ENCODE results near the gene ATP5F1D. TPM values are rescaled to one million over a fixed set of nuclear protein-coding genes. Genes with fewer than 3 reads are reported as not detected.

The ATP5F1D gene
- total RNA-seq, 6 donors from 2014 or later = 56.0 to 187 (median 113) TPM

DNA sequence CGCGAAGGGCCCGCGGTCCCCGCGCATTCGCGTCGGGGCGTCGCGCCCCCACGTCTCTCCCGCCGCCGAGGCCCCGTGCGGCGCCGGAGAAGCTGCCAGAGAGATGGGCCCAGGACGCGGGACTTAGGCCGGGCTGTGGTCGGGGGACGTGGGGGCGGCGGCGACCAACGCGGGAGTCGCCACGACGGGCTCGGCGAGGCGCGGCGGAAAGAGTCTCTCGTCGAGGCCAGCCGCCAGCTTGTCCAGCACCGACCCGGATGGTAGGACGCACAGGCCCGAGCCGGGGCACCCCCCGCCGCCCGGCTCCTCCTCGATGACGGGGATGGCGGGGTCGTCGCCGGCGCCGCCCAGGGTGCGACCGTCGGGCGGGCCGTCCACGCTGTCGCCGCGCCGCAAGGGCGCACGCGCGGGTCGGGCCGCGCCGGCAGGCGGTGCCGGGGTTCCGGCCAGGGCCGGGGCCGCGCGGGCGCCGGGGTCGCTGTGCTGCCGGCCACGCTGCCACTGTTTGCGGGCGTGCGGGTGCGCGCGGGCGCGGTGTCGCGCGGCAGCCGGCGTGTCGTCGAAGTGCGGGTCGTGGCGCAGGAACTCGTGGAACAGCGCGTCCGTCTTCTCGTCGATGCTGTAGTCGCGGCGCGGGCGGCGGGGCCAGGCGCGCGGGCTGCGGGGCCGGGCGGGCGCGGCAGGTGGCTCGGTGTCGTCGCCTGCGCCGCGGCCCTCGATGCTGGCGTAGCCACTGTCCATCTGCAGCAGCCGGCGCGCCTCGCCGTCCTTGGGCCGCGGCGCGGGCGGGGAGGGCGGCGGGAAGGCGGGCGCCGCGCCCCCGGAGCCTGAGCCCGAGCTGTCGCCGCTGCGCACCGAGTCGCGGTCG lies 12.3 kb upstream of the ATP5F1D start:
- TF ChIP-seq POLR2A (IDR thresholded peaks at IDR 0.05) (no peak), POLR2AphosphoS5 (IDR thresholded peaks at IDR 0.05) (no peak), EP300 (IDR thresholded peaks at IDR 0.05) (no peak)
- TF ChIP-seq, protein P1, sequence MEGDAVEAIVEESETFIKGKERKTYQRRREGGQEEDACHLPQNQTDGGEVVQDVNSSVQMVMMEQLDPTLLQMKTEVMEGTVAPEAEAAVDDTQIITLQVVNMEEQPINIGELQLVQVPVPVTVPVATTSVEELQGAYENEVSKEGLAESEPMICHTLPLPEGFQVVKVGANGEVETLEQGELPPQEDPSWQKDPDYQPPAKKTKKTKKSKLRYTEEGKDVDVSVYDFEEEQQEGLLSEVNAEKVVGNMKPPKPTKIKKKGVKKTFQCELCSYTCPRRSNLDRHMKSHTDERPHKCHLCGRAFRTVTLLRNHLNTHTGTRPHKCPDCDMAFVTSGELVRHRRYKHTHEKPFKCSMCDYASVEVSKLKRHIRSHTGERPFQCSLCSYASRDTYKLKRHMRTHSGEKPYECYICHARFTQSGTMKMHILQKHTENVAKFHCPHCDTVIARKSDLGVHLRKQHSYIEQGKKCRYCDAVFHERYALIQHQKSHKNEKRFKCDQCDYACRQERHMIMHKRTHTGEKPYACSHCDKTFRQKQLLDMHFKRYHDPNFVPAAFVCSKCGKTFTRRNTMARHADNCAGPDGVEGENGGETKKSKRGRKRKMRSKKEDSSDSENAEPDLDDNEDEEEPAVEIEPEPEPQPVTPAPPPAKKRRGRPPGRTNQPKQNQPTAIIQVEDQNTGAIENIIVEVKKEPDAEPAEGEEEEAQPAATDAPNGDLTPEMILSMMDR (IDR thresholded peaks at IDR 0.05) = no peak
- H3K4me1 ChIP-seq = peaks cover 16 to 32% (median 23%) of the 10 kb centered on the region in 4 donors
- ATAC-seq (ENCODE audit: low FRiP score in 2 of 2) (no peak), DNase-seq (peak in 1 of 2 donors; percentile 83)
- peaks cover 0 to 42% (median 33%) of the 10 kb centered on the region in 4 donors for H3K36me3 ChIP-seq
- no peaks in the 10 kb centered on the region for H3K27me3 ChIP-seq
- WGBS, 2 donors = 94 to 98% methylated on average over 136 to 143 of the region's 158 CpGs
- no peak overlapping the region for H3K4me3 ChIP-seq
- no peaks in the 10 kb centered on the region for H3K9me3 ChIP-seq
- H3K27ac ChIP-seq = no peak overlapping the region

DNA sequence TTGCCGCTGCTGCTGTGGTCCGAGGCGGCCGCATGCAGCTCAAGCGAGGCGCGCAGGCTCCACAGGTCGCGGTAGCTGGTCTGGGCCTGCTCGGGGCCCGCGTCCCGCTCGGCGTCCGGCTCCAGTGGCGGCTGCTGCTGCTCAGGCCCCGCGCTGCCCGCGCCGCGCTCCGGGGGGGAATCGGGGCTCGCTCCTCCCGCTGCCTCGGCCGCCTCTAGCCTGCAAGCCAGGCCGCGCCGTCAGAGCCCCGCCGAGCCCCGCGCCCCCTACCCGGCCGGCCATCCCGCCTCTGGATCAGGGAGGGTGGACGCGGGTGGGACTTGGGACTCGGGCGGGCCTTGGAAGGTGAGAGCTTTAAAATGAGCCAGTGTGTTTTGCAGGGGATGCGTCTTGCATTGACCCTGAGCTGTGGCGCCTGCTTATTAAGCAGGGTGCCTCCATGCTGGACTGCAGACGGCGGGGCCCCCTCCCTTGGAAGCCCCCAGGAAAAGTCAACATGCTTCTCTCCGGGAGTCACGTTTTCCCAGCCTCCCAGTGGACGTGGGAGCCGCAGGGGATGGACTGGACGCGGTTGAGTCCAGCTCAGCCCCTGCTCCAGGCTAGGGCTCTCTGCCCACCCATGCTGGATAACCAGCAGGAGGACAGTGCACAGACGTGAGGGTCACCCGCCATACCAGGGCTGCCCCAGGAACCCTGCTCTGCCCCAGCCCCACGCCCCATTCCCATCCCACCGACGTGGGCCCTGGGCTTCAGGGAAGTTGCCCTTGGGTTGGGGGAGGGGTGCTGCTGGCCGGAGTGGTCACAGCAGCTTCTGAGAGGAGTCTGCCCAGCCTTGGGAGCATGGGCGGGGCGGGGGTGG lies 11.4 kb upstream of the ATP5F1D start:
- H3K27ac ChIP-seq = no peak overlapping the region
- H3K4me1 ChIP-seq = peaks cover 16 to 32% (median 23%) of the 10 kb centered on the region in 4 donors
- no peak for ATAC-seq (ENCODE audit: low FRiP score in 2 of 2)
- H3K4me3 ChIP-seq = no peak overlapping the region
- peaks cover 0 to 33% (median 27%) of the 10 kb centered on the region in 4 donors for H3K36me3 ChIP-seq
- H3K27me3 ChIP-seq = no peaks in the 10 kb centered on the region
- WGBS, 2 donors = 91 to 94% methylated on average over 9 to 58 of the region's 61 CpGs
- H3K9me3 ChIP-seq = no peaks in the 10 kb centered on the region
- no peak for DNase-seq
- TF ChIP-seq POLR2A (IDR thresholded peaks at IDR 0.05) (no peak), EP300 (IDR thresholded peaks at IDR 0.05) (no peak), POLR2AphosphoS5 (IDR thresholded peaks at IDR 0.05) (no peak)
- TF ChIP-seq, protein P1 (IDR thresholded peaks at IDR 0.05) = no peak

DNA sequence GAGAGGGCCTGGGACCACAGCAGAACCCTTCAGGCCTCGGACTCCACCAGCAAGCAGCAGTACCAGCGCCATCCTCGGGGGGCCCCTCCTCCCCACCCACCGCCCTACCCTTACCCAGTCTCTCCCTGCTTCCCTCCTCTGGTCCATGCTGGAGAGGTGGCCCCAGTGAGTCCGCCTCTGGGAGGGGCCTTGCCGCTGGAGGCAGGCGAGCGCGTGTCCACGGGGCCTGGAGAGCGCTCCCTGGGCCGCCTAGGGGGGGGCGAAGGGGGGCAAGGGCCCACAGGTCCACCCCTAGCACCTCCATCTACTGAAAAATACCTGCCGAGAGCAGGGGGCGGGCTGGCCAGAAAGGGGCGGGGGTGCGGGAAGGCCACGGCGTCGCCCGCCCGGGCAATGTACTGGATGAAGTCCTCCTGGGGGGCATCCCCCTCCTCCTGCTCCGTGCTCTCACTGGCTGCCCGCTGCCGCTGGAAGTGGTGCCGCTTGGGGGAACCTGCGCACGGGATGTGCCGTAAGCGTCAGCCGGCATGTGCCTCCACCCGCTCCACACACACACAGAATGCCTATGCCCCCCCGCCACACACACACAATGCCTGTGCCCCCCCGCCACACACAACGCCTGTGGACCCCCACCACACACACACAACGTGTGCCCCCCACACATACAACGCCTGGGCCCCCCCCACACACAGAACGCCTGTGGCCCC lies 10.6 kb upstream of the ATP5F1D start:
- peak in 1 of 2 donors; percentile 77 for DNase-seq

More for the DNA sequence above, 10.6 kb upstream of the ATP5F1D start:
- 75 to 83% methylated on average over 17 to 23 of the region's 38 CpGs for WGBS, 2 donors
- H3K4me3 ChIP-seq = no peak overlapping the region
- no peak for ATAC-seq (ENCODE audit: low FRiP score in 2 of 2)
- no peak for TF ChIP-seq POLR2AphosphoS5 (IDR thresholded peaks at IDR 0.05)
- TF ChIP-seq, protein P1 (IDR thresholded peaks at IDR 0.05) = no peak
- TF ChIP-seq POLR2A (IDR thresholded peaks at IDR 0.05) = no peak
- no peak for TF ChIP-seq EP300 (IDR thresholded peaks at IDR 0.05)
- peaks cover 0 to 25% (median 23%) of the 10 kb centered on the region in 4 donors for H3K36me3 ChIP-seq
- H3K27ac ChIP-seq = no peak overlapping the region
- H3K4me1 ChIP-seq = peaks cover 16 to 32% (median 23%) of the 10 kb centered on the region in 4 donors
- no peaks in the 10 kb centered on the region for H3K9me3 ChIP-seq
- H3K27me3 ChIP-seq = no peaks in the 10 kb centered on the region

Data from upper lobe of left lung (tissue), 6 donors.